Neural cell (in vitro differentiated cells): ENCODE results near the gene PTEN. TPM values are rescaled to one million over a fixed set of nuclear protein-coding genes. Genes with fewer than 3 reads are reported as not detected.
"Not testable (repeated sequence)": the region's sequence is repeated elsewhere in the genome, so short reads cannot be mapped to it uniquely, and the experiment has no call there.

ENCODE experiments used
- H2AFZ ChIP-seq: fragments of 200-600, 300-800 bp; sonication (generic), shearing (Covaris generic); 2 replicates; pipeline ENCODE4 v1.6.0; 2014; ENCODE audit warnings: low read depth, mild to moderate bottlenecking, antibody characterized with exemption, low read length, moderate library complexity
- H3F3A ChIP-seq: fragments of 200-600 bp; shearing (Covaris generic); 2 replicates; pipeline ENCODE4 v1.6.1; 2016; ENCODE audit warnings: mild to moderate bottlenecking, moderate library complexity, mixed read lengths, antibody characterized with exemption, low read length; ENCODE audit not compliant: insufficient read depth, poor library complexity, severe bottlenecking
- H3K27ac ChIP-seq: fragments of 200-600, 300-800 bp; sonication (generic), shearing (Covaris generic); 2 replicates; pipeline ENCODE4 v1.5.1; 2014; ENCODE audit warnings: mild to moderate bottlenecking, low read length, moderate library complexity
- H3K27me3 ChIP-seq: fragments of 300-800, 200-600 bp; sonication (generic), shearing (Covaris generic); 2 replicates; pipeline ENCODE4 v1.6.0; 2014; ENCODE audit warnings: mild to moderate bottlenecking, low read depth, low read length, moderate library complexity; ENCODE audit not compliant: insufficient read depth
- H3K36me3 ChIP-seq: fragments of 300-800, 200-600 bp; sonication (generic), shearing (Covaris generic); 2 replicates; pipeline ENCODE4 v1.5.1; 2014; ENCODE audit warnings: mild to moderate bottlenecking, antibody characterized with exemption, low read length, moderate library complexity; ENCODE audit not compliant: insufficient read depth
- H3K4me2 ChIP-seq: fragments of 300-800, 200-600 bp; sonication (generic), shearing (Covaris generic); 2 replicates; pipeline ENCODE4 v1.6.0; 2014; ENCODE audit warnings: mild to moderate bottlenecking, low read length
- H3K4me3 ChIP-seq: fragments of 300-800, 200-600 bp; sonication (generic), shearing (Covaris generic); 2 replicates; pipeline ENCODE4 v1.5.1; 2014; ENCODE audit warnings: mild to moderate bottlenecking, low read length, moderate library complexity
- H3K79me2 ChIP-seq: fragments of 200-600 bp; shearing (Covaris generic); replicated peaks from 2 replicates; pipeline ENCODE4 v1.6.0; 2014; ENCODE audit warnings: mild to moderate bottlenecking, low read length, moderate library complexity; ENCODE audit not compliant: insufficient read depth
- H3K9ac ChIP-seq: fragments of 300-800, 200-600 bp; sonication (generic), shearing (Covaris generic); 2 replicates; pipeline ENCODE4 v1.6.1; 2016; ENCODE audit warnings: mild to moderate bottlenecking, low read length, mixed read lengths
- H3K9me2 ChIP-seq: fragments of 200-600 bp; shearing (Covaris generic); 2 replicates; pipeline ENCODE4 v1.6.1; 2016; ENCODE audit warnings: mild to moderate bottlenecking, low read length, mixed read lengths; ENCODE audit not compliant: insufficient read depth
- H3K9me3 ChIP-seq: fragments of 200-600, 300-800 bp; sonication (generic), shearing (Covaris generic); 2 replicates; pipeline ENCODE4 v1.6.1; 2016; ENCODE audit warnings: mild to moderate bottlenecking, mixed run types, low read length, moderate library complexity, mixed read lengths
- H4K20me1 ChIP-seq: fragments of 200-600 bp; shearing (Covaris generic); 2 replicates; pipeline ENCODE4 v1.6.1; 2016; ENCODE audit warnings: mild to moderate bottlenecking, mixed run types; ENCODE audit not compliant: insufficient read depth
- EP300 ChIP-seq: fragments of 450-650 bp; conservative IDR thresholded peaks from 2 replicates; pipeline ENCODE4 v1.6.1; 2014; ENCODE audit warnings: antibody characterized with exemption, mild to moderate bottlenecking, moderate library complexity; ENCODE audit not compliant: poor library complexity, severe bottlenecking
- EZH2 ChIP-seq: fragments of 200-600, 300-800 bp; shearing (Covaris generic), sonication (generic); IDR thresholded peaks from 2 replicates; pipeline ENCODE4 v1.6.1; 2014; ENCODE audit warnings: antibody characterized with exemption, low read length, borderline replicate concordance, mild to moderate bottlenecking; ENCODE audit not compliant: insufficient read depth, poor library complexity, severe bottlenecking
- MXI1 ChIP-seq: fragments of 450-650 bp; conservative IDR thresholded peaks from 2 replicates; pipeline ENCODE4 v1.6.1; 2014; ENCODE audit warnings: antibody characterized with exemption, mild to moderate bottlenecking; ENCODE audit not compliant: poor library complexity, severe bottlenecking
- POLR2AphosphoS5 ChIP-seq: IDR thresholded peaks from 2 replicates; pipeline ENCODE4 v1.6.1; 2012
- RAD21 ChIP-seq: fragments of 450-650 bp; conservative IDR thresholded peaks from 2 replicates; pipeline ENCODE4 v1.6.1; 2014; ENCODE audit warnings: antibody characterized with exemption, mild to moderate bottlenecking, moderate library complexity
- SMC3 ChIP-seq: fragments of 450-650 bp; conservative IDR thresholded peaks from 2 replicates; pipeline ENCODE4 v1.6.1; 2014; ENCODE audit warnings: antibody characterized with exemption, mild to moderate bottlenecking, moderate library complexity; ENCODE audit not compliant: poor library complexity
- TAF1 ChIP-seq: IDR thresholded peaks from 2 replicates; pipeline ENCODE4 v1.6.1; 2012; ENCODE audit warnings: low read depth
- polyA plus RNA-seq: library from polyadenylated mRNA; depleted of rRNA; stranded (reverse); fragments of >200 nt; gene quantifications from 2 replicates; pipeline ENCODE4 v1.2.3, GENCODE V29; 2014
- TF ChIP-seq, protein P1 (sequence below): fragments of 450-650 bp; IDR thresholded peaks from 2 replicates; pipeline ENCODE4 v1.5.1; 2014; ENCODE audit warnings: antibody characterized with exemption, mild to moderate bottlenecking, moderate library complexity; ENCODE audit not compliant: poor library complexity, severe bottlenecking
- TF ChIP-seq, protein P2 (sequence below): IDR thresholded peaks from 2 replicates; pipeline ENCODE4 v1.6.1; 2012; ENCODE audit warnings: borderline replicate concordance

PTEN gene
- polyA plus RNA-seq, 1 donor from 2014 or later, result 47.3 TPM

DNA sequence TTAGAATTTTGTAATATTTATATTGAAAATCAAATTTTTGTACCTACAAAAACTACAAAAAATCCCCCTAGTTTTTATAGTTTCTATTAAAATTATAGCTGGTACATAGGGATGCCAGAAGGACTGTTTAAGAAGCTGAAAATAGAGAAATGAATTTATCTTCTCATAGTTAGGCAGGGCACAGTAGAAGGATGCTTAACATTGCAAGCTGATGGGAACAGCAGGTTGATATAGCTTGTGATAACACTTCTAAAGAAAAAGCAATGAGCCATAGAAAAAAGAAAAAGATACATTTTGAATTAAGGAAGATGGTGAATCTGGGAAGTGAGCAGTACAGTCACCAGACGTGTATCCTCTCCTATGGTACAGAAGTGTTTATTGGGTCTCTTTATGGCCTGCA lies 32.0 kb downstream of the PTEN start:
- no peaks in the 10 kb centered on the region for H3K36me3 ChIP-seq
- H2AFZ ChIP-seq, result no peak overlapping the region
- no peak overlapping the region for H3K4me3 ChIP-seq
- no peak overlapping the region for H3K4me2 ChIP-seq
- no peaks in the 10 kb centered on the region for H3F3A ChIP-seq
- no peak for TF ChIP-seq TAF1
- no peak for TF ChIP-seq EP300
- no peak for TF ChIP-seq RAD21
- TF ChIP-seq SMC3, result no peak
- no peak for TF ChIP-seq EZH2
- no peak for TF ChIP-seq POLR2AphosphoS5
- TF ChIP-seq, protein P1, sequence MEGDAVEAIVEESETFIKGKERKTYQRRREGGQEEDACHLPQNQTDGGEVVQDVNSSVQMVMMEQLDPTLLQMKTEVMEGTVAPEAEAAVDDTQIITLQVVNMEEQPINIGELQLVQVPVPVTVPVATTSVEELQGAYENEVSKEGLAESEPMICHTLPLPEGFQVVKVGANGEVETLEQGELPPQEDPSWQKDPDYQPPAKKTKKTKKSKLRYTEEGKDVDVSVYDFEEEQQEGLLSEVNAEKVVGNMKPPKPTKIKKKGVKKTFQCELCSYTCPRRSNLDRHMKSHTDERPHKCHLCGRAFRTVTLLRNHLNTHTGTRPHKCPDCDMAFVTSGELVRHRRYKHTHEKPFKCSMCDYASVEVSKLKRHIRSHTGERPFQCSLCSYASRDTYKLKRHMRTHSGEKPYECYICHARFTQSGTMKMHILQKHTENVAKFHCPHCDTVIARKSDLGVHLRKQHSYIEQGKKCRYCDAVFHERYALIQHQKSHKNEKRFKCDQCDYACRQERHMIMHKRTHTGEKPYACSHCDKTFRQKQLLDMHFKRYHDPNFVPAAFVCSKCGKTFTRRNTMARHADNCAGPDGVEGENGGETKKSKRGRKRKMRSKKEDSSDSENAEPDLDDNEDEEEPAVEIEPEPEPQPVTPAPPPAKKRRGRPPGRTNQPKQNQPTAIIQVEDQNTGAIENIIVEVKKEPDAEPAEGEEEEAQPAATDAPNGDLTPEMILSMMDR, result no peak
- TF ChIP-seq, protein P2, sequence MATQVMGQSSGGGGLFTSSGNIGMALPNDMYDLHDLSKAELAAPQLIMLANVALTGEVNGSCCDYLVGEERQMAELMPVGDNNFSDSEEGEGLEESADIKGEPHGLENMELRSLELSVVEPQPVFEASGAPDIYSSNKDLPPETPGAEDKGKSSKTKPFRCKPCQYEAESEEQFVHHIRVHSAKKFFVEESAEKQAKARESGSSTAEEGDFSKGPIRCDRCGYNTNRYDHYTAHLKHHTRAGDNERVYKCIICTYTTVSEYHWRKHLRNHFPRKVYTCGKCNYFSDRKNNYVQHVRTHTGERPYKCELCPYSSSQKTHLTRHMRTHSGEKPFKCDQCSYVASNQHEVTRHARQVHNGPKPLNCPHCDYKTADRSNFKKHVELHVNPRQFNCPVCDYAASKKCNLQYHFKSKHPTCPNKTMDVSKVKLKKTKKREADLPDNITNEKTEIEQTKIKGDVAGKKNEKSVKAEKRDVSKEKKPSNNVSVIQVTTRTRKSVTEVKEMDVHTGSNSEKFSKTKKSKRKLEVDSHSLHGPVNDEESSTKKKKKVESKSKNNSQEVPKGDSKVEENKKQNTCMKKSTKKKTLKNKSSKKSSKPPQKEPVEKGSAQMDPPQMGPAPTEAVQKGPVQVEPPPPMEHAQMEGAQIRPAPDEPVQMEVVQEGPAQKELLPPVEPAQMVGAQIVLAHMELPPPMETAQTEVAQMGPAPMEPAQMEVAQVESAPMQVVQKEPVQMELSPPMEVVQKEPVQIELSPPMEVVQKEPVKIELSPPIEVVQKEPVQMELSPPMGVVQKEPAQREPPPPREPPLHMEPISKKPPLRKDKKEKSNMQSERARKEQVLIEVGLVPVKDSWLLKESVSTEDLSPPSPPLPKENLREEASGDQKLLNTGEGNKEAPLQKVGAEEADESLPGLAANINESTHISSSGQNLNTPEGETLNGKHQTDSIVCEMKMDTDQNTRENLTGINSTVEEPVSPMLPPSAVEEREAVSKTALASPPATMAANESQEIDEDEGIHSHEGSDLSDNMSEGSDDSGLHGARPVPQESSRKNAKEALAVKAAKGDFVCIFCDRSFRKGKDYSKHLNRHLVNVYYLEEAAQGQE, result no peak
- no peak for TF ChIP-seq MXI1
- H3K79me2 ChIP-seq, result peaks cover 11% of the 10 kb centered on the region
- no peaks in the 10 kb centered on the region for H3K27me3 ChIP-seq
- no peaks in the 10 kb centered on the region for H4K20me1 ChIP-seq
- no peaks in the 10 kb centered on the region for H3K9me3 ChIP-seq
- H3K27ac ChIP-seq, result no peak overlapping the region
- H3K9ac ChIP-seq, result no peak overlapping the region
- no peaks in the 10 kb centered on the region for H3K9me2 ChIP-seq

GRCh38 chr10:87896216-87896615 lies 32.8 kb downstream of the PTEN start:
- Histone ChIP-seq H3K9me2 (no peaks in the 10 kb centered on the region), H3K79me2 (peaks cover 6% of the 10 kb centered on the region), H3K36me3 (no peaks in the 10 kb centered on the region), H2AFZ (no peak overlapping the region), H3K27me3 (no peaks in the 10 kb centered on the region), H3K4me2 (no peak overlapping the region), H4K20me1 (no peaks in the 10 kb centered on the region), H3F3A (no peaks in the 10 kb centered on the region), H3K27ac (no peak overlapping the region), H3K9me3 (no peaks in the 10 kb centered on the region), H3K4me3 (no peak overlapping the region), H3K9ac (no peak overlapping the region)
- TF ChIP-seq RAD21, result no peak
- no peak for TF ChIP-seq EP300
- no peak for TF ChIP-seq MXI1
- no peak for TF ChIP-seq EZH2
- no peak for TF ChIP-seq SMC3
- no peak for TF ChIP-seq TAF1
- no peak for TF ChIP-seq POLR2AphosphoS5
- TF ChIP-seq, protein P2, result no peak
- TF ChIP-seq, protein P1, result no peak

DNA sequence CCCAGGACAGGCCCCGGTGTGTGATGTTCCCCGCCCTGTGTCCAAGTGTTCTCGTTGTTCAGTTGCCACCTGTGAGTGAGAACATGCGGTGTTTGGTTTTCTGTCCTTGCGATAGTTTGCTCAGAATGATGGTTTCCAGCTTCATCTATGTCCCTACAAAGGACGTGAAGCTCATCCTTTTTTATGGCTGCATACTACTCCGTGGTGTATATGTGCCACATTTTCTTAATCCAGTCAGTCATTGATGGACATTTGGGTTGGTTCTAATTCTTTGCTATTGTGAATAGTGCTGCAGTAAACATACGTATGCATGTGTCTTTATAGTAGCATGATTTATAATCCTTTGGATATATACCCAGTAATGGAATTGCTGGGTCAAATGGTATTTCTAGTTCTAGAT lies 34.5 kb downstream of the PTEN start:
- H3K4me2 ChIP-seq, H3K9me2 ChIP-seq, H3K27me3 ChIP-seq, H3K36me3 ChIP-seq, H3F3A ChIP-seq, H3K4me3 ChIP-seq, H3K9ac ChIP-seq, H4K20me1 ChIP-seq, H3K9me3 ChIP-seq, H3K27ac ChIP-seq, H2AFZ ChIP-seq, H3K79me2 ChIP-seq: not testable (repeated sequence)
